ENCODE measurements around the gene GPD2. TPM values are rescaled to one million over a fixed set of nuclear protein-coding genes. Genes with fewer than 3 reads are reported as not detected.

GPD2 gene
- polyA plus RNA-seq, 3 donors = 17.9 to 22.2 (median 20.8) TPM

- no peak for DNase-seq (ENCODE audit: extremely low read depth in 1 of 11, low read depth in 9 of 11, low spot score in 4 of 11)
Observed at GRCh38 chr2:156430236-156430979, 5.8 kb upstream of the GPD2 start.

DNA sequence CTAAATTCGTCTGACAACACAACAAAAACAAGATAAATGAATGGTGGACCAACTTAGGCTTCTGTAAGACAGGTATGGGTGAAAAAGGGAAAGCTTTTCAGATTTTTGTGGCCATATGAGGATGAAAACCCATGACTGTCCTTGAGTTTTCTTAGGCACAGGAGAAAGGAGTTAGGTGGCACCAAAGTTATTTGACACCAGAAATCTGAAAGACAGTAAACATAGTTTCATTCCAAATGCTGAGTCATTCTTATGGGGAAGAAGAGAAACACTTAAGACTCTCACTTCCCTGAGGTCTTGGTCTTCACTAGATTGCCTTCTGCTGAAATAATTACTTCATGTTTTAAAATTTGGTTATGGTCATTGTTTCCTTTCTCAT is 5.2 kb upstream of the GPD2 start:
- DNase-seq (ENCODE audit: extremely low read depth in 1 of 11, low read depth in 9 of 11, low spot score in 4 of 11) = no peak

- DNase-seq (ENCODE audit: extremely low read depth in 1 of 11, low read depth in 9 of 11, low spot score in 4 of 11) = peak in 1 of 11 donors; percentile 1
Observed at GRCh38 chr2:156434461-156435291, 1.5 kb upstream of the GPD2 start.

- DNase-seq (ENCODE audit: extremely low read depth in 1 of 11, low read depth in 9 of 11, low spot score in 4 of 11) = no peak
Observed at GRCh38 chr2:156435396-156435717, 822 bp upstream of the GPD2 start.

- DNase-seq (ENCODE audit: extremely low read depth in 1 of 11, low read depth in 9 of 11, low spot score in 4 of 11) = peak in 2 of 11 donors; percentile 9 to 31
Observed at GRCh38 chr2:156436497-156437085, 412 bp downstream of the GPD2 start.

DNA sequence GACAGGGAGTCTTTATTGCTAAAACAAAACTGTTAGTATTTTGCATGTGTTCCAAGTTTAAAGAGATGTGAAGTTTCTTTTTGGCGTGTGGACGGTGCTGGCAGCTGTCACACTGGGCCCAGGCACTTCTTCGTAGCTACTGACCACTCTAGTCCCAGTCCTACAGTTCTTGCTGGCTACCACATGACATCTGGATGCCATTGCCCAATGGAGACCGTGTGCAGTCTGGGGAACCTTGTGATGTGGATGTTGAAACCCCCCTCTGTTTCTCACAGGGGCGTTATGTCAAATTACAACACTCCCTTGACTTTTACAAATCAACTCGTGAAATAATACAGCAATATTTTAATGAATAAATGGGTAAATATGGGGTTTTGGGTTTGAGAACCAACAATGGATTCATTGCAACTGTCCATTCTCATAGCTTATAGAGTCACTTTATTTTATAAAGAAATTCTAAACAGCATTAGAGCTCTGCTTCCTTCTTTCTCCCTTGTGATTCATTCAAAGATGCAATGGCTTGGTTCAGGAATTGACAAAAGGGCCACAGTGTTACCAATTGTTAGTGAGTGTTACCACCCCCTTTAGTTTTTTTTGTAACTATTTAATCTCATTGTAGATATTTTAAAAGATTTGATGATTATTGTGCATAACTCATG is 1.2 kb downstream of the GPD2 start:
- DNase-seq (ENCODE audit: extremely low read depth in 1 of 11, low read depth in 9 of 11, low spot score in 4 of 11) = no peak

- DNase-seq (ENCODE audit: extremely low read depth in 1 of 11, low read depth in 9 of 11, low spot score in 4 of 11) = no peak
Observed at GRCh38 chr2:156437931-156438410, 1.8 kb downstream of the GPD2 start.

DNA sequence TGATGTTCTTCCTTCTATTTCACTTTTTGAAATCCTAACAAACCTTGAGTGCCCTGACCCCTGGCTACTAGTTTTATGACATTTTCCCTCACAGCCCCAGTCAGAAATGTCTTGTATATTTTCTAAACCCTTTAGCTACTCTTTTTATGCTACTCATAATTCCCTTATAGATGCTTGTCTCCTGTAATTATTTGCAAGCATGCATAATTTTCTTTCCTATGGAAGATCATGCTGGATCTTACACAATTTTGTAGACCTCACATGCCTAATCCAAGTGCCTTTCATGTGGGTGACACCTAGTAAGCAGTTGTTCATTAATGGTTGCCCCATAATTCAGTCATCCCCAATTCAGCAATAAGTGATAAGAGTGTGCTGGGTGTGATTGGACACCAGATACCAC is 6.9 kb downstream of the GPD2 start:
- no peak for DNase-seq (ENCODE audit: extremely low read depth in 1 of 11, low read depth in 9 of 11, low spot score in 4 of 11)

- DNase-seq (ENCODE audit: extremely low read depth in 1 of 11, low read depth in 9 of 11, low spot score in 4 of 11) = no peak
Observed at GRCh38 chr2:156445296-156446220, 9.4 kb downstream of the GPD2 start.

DNA sequence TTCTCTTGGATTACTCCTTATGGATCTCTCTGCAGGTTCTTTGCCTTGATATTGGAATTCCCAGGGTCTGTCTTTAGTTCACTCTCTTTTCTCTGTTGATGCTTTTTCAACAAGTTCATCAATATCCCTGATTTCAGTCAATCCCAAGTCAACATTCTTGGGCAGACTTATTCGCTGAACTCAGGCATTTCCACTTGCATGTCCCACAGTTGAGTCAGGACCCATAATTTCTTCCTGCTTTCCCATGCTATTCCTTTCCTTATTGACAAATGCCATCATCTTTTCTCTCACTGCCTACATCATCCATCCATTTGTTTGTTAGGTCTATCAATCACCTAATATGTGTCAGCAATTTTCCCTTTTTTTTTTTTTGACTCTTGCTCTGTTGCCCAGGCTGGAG is 11.6 kb downstream of the GPD2 start:
- no peak for DNase-seq (ENCODE audit: extremely low read depth in 1 of 11, low read depth in 9 of 11, low spot score in 4 of 11)

- DNase-seq (ENCODE audit: extremely low read depth in 1 of 11, low read depth in 9 of 11, low spot score in 4 of 11) = no peak
Observed at GRCh38 chr2:156448766-156449165, 12.6 kb downstream of the GPD2 start.

GRCh38 chr2:156452971-156453370 is 16.8 kb downstream of the GPD2 start:
- DNase-seq (ENCODE audit: extremely low read depth in 1 of 11, low read depth in 9 of 11, low spot score in 4 of 11) = no peak

GRCh38 chr2:156455361-156455975 is 19.3 kb downstream of the GPD2 start:
- no peak for DNase-seq (ENCODE audit: extremely low read depth in 1 of 11, low read depth in 9 of 11, low spot score in 4 of 11)

DNA sequence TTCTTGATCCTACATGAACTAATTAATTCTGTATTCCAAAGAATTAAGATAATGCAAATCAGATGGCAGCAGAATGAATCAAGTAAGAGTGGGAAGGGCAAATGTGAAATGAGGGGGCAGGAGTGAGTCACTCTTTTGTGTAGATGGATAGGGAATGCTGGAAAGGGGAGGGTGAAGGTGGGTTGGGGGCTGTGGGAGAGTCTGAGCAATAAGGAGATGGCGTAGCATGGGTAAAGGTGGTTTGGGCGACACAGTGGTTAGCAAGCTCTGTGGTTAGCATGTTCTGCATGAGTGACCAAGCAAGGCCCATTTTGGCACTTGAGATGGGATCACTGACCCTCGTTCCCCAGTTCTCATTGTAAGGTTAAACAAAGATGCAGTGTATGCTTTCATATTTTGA is 20.4 kb downstream of the GPD2 start:
- DNase-seq (ENCODE audit: extremely low read depth in 1 of 11, low read depth in 9 of 11, low spot score in 4 of 11) = no peak

DNA sequence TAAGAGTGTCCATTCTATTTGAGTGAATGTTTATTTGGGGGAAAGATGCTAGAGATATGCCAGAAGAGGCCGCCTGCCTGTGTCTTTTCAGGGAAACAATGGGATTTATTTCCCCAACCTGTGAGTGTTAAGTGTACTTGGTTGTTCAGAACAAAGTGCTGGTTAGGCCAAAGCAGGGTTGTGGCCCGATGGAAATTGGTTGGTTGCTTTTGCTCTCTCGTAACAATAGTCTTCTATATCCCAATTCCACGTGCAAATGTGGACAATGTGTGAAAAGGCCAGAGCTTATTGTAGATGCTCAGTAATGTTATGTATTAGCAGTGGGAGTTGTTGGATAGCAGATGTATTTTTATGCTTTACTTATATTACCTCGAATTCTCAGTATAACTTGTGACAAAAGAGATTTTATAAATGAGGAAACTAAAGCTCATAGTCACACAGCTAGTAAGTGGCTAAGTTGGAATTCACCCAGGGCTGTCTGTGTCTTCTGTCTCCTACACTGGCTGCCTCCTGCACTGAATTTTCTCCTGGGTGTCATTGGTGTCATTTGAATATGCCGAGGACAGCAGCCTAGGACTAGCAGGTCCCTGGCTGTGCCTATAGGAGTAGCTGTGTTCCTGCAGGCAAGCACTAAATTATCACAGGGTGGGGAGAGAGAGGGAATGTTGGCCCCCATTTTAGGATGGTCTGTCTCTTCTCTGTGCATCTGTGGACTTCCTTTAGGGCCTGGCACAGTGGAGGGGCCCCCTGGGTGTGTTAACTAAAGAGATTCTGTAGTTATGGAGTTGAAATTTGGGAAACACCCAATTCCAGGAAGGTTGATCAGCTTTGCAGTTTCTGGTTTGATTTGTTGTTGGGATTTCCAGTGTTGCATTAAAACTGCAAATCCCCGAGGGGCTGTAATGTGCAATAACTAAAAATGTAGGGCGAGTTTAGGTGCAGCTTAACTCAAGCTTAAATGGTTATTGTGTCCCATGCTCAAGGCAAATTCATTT is 21.6 kb downstream of the GPD2 start:
- DNase-seq (ENCODE audit: extremely low read depth in 1 of 11, low read depth in 9 of 11, low spot score in 4 of 11) = no peak

DNA sequence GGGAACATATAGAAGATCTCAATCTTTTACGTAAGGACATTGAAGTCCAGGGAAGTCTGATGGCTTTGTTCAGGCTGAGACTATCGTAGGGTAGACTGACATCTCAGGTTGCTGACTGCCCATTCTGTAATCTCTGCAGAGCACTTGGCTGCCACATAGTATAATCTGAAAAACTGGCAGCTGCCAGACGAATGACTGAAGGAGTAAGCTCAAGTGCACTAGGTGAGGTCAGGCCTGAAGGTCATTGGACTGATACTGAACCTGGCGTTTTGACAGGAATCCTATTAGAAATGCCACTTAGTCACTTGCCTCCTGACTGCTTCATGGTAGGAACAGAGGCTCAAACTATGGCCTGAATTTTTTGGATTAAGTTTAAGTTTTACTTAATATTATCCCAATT is 23.5 kb downstream of the GPD2 start:
- DNase-seq (ENCODE audit: extremely low read depth in 1 of 11, low read depth in 9 of 11, low spot score in 4 of 11) = no peak

- DNase-seq (ENCODE audit: extremely low read depth in 1 of 11, low read depth in 9 of 11, low spot score in 4 of 11) = no peak
Observed at GRCh38 chr2:156464106-156464505, 27.9 kb downstream of the GPD2 start.

Measured in renal cortex interstitium (tissue), 11 donors.